GM19239 (cell line): ENCODE data around the gene LUC7L.
"Not testable (repeated sequence)": the region's sequence is repeated elsewhere in the genome, so short reads cannot be mapped to it uniquely, and the experiment has no call there.

Experiments
- DNase-seq: peaks from one replicate; pipeline ENCODE4 v3.0.0; 2011; ENCODE audit warnings: low spot score; ENCODE audit not compliant: insufficient read length
- FAIRE-seq: peaks from 2 replicates; lab custom pipeline; 2011; peaks lifted over from hg19 to GRCh38; lab: Jason Lieb, UNC

Gene LUC7L

DNA sequence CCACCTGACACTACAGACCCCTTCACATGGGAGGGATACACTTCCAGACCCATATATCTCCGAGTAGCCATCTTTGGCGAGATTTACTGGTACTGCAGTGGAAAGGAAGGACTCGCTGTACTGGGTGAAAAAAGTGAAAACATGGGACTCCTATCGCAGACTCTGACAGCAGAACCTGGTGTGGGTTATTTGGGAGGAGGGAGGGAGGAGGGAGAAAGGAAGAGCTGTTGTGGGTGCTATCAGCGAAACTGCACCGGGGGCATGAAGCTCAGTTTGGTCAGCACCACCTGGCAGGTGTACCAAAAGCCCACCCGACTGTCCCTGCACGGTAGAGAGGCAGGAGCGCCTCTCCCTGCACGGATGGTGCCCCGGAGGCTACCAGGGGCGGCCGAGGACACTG is 44.0 kb downstream of the LUC7L start:
- DNase-seq (no peak), FAIRE-seq (no peak)

DNA sequence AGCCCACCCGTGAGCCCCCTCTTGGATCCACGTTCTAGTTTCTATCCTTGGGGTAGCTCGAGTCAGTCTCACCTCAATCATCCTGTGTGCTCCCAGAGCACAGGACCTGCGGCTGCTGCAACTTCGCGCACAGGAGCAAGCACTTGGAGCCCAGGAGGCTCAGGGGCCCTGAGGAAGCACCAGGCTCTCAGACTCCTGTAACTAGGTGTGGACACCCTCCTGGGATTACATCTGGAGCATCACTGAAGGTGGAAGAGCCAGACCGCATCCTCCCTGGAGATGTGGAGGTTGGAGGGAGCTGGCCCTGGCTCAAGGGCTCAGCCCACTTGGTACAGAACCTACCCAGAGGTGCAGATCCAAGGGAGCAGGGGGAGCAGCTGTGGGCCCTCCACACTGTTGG is 46.2 kb downstream of the LUC7L start:
- DNase-seq (no peak), FAIRE-seq (no peak)

GRCh38 chr16:181565-182021 is 47.7 kb downstream of the LUC7L start:
- DNase-seq (peak; percentile 96), FAIRE-seq (no peak)

DNA sequence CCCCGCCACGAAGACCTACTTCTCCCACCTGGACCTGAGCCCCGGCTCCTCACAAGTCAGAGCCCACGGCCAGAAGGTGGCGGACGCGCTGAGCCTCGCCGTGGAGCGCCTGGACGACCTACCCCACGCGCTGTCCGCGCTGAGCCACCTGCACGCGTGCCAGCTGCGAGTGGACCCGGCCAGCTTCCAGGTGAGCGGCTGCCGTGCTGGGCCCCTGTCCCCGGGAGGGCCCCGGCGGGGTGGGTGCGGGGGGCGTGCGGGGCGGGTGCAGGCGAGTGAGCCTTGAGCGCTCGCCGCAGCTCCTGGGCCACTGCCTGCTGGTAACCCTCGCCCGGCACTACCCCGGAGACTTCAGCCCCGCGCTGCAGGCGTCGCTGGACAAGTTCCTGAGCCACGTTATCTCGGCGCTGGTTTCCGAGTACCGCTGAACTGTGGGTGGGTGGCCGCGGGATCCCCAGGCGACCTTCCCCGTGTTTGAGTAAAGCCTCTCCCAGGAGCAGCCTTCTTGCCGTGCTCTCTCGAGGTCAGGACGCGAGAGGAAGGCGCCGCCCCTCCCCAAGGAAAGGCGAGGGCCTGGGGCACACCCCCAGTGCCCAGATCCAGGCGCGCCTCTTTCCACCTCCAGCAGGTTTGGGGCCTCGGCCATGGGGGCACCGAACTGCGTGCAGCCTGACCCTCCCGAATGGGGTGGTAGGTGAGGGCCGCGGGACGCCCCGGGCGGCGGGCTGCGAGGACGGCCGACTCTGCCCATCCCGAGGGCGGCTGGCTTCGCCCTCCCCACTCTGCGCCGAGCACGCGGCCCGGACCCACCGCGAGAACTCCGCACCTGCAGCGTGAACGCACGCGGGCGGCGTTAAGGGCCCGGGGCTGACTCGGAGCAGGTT is 48.3 kb downstream of the LUC7L start:
- no peak for DNase-seq
- no peak for FAIRE-seq

GRCh38 chr16:180101-180675 is 49.1 kb downstream of the LUC7L start, which contains the start of gene HBQ1:
Gene HBQ1 (plus strand): TSS chr16:180459. CDS start chr16:180487, 28 bp downstream.
- FAIRE-seq = no peak
- DNase-seq = no peak

GRCh38 chr16:179211-180092 is 49.8 kb downstream of the LUC7L start:
- DNase-seq (no peak), FAIRE-seq (no peak)

DNA sequence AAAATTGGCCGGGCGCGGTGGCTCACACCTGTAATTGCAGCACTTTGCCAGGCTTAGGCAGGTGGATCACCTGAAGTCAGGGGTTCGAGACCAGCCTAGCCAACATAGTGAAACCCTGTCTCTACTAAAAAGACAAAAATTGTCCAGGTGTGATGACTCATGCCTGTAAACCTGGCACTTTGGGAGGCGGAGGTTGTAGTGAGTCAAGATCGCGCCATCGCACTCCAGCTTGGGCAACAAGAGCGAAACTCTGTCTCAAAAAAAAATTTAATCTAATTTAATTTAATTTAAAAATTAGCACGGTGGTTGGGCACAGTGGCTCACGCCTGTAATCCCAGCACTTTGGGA is 50.6 kb downstream of the LUC7L start:
- no peak for DNase-seq
- no peak for FAIRE-seq

DNA sequence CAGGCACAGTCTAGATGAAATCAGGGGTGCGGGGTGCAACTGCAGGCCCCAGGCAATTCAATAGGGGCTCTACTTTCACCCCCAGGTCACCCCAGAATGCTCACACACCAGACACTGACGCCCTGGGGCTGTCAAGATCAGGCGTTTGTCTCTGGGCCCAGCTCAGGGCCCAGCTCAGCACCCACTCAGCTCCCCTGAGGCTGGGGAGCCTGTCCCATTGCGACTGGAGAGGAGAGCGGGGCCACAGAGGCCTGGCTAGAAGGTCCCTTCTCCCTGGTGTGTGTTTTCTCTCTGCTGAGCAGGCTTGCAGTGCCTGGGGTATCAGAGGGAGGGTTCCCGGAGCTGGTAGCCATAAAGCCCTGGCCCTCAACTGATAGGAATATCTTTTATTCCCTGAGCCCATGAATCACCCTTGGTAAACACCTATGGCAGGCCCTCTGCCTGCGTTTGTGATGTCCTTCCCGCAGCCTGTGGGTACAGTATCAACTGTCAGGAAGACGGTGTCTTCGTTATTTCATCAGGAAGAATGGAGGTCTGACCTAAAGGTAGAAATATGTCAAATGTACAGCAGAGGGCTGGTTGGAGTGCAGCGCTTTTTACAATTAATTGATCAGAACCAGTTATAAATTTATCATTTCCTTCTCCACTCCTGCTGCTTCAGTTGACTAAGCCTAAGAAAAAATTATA is 51.1 kb downstream of the LUC7L start:
- no peak for DNase-seq
- no peak for FAIRE-seq

DNA sequence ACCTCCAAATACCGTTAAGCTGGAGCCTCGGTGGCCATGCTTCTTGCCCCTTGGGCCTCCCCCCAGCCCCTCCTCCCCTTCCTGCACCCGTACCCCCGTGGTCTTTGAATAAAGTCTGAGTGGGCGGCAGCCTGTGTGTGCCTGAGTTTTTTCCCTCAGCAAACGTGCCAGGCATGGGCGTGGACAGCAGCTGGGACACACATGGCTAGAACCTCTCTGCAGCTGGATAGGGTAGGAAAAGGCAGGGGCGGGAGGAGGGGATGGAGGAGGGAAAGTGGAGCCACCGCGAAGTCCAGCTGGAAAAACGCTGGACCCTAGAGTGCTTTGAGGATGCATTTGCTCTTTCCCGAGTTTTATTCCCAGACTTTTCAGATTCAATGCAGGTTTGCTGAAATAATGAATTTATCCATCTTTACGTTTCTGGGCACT is 51.8 kb downstream of the LUC7L start:
- DNase-seq (no peak), FAIRE-seq (no peak)

- not testable (repeated sequence) for DNase-seq, FAIRE-seq
Measured at GRCh38 chr16:176477-177382, 52.5 kb downstream of the LUC7L start, which contains the start of gene HBA1. Gene HBA1 (plus strand): TSS chr16:176680. CDS start chr16:176717, 37 bp downstream.

- FAIRE-seq, DNase-seq: not testable (repeated sequence)
Measured at GRCh38 chr16:176006-176405, 53.2 kb downstream of the LUC7L start.

- DNase-seq = no peak
- no peak for FAIRE-seq
Measured at GRCh38 chr16:175011-175949, 54.0 kb downstream of the LUC7L start.

- DNase-seq, FAIRE-seq: not testable (repeated sequence)
Measured at GRCh38 chr16:173928-174769, 55.1 kb downstream of the LUC7L start.

- not testable (repeated sequence) for FAIRE-seq, DNase-seq
Measured at GRCh38 chr16:173211-173854, 55.9 kb downstream of the LUC7L start.

DNA sequence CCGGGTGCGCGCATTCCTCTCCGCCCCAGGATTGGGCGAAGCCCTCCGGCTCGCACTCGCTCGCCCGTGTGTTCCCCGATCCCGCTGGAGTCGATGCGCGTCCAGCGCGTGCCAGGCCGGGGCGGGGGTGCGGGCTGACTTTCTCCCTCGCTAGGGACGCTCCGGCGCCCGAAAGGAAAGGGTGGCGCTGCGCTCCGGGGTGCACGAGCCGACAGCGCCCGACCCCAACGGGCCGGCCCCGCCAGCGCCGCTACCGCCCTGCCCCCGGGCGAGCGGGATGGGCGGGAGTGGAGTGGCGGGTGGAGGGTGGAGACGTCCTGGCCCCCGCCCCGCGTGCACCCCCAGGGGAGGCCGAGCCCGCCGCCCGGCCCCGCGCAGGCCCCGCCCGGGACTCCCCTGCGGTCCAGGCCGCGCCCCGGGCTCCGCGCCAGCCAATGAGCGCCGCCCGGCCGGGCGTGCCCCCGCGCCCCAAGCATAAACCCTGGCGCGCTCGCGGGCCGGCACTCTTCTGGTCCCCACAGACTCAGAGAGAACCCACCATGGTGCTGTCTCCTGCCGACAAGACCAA is 56.8 kb downstream of the LUC7L start, which contains the start of gene HBA2:
Gene HBA2 (plus strand): TSS at position 503 of the 568 bp plus-strand sequence. CDS start 37 bp downstream, at position 540.
- FAIRE-seq, DNase-seq: not testable (repeated sequence)

- FAIRE-seq (no peak), DNase-seq (no peak)
Measured at GRCh38 chr16:170788-171187, 58.5 kb downstream of the LUC7L start.
